HG02852 (cell line): ENCODE results near the gene CCS.
"Not testable (repeated sequence)": the region's sequence is repeated elsewhere in the genome, so short reads cannot be mapped to it uniquely, and the experiment has no call there.

ENCODE experiments used
- ATAC-seq: cut with Tn5 transposase; IDR thresholded peaks from one replicate; pipeline ENCODE4 v1.9.1; 2021; ENCODE audit warnings: mild to moderate bottlenecking, moderate library complexity; ENCODE audit not compliant: unreplicated experiment

Gene CCS

DNA sequence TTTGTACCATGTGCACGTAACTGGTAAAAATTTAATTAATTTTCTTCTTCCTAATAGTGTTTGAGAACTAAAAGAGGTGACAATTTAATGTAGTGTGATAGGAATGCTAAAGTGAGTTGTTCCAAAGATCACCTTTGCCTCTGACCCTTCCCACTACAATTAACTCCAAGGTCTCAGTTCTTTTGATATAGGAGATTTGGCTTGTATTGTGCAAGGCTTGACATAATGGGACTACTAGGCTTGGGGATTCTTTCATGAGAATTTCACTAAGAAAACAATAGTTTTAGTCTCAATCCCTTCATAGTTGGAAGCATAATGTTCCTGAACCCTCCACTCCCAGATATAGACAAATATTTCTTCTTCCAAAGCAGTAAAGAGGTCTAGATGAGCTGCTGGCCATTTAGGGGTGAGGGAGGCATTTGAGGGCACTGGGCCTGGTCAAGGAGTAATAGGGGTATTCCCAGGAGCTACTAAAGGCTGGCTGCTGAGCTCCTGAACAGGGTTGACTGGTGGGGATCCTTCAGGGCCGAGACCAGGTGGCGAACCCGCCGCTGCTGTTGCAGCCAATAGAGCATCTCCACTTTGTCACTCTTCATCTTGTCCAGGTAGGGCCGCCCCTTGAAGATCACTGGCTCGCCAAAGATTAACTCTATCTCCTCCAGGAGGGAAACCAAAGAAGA is 2.8 kb upstream of the CCS start:
- no peak for ATAC-seq

DNA sequence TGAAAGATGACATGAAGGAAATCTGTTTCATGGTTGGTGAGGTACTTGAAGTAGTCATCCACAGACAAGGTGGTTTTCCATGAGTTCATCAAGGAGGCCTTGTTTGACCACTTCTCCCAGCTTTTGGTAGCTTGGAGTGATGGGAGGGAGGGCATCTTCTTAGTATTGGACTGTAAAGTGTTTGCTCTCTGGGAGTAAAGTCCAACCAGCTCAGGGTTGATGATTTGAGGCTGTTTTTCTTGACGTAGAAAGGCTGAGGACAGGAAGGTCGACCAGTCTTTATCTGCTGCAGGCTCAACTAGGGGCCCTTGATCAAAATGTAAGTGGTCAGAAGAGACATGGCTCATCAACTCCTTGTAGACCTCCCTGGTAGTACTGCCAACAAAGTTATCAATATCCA is 1.8 kb upstream of the CCS start:
- ATAC-seq: no peak

DNA sequence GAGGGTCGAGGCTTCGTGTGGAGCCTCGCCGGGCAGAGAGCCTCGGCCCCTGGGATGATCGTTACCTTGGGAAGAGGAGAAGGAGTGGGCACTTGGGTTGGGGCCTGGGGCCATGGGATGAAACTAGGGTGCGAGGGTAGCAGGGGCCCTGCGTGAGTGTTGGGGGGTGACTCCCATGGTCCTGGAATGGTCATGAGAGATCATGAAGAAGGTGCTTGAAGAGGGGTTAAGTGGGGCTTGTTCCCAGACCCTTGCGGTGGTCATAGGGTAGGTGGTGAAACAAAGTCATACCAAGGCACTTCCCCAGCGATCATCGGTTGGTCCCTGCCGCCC is 284 bp downstream of the CCS start:
- ATAC-seq: no peak

DNA sequence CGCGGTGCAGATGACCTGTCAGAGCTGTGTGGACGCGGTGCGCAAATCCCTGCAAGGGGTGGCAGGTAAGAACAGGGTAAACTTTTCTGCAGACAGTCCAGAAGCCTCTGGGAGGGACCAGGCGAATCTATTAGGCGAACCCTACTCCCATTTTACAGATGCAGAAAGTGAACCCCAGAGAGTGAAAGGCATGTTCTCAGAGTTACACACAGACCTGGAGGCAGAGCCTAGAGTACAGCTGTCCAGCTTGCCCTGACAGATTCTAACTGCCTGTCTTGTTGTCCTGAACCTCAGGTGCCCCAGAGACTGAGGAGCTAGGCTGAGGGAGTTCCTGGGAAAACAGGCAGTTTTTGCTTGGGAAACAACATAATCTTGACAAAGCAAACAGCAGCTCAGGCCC is 665 bp downstream of the CCS start:
- no peak for ATAC-seq

DNA sequence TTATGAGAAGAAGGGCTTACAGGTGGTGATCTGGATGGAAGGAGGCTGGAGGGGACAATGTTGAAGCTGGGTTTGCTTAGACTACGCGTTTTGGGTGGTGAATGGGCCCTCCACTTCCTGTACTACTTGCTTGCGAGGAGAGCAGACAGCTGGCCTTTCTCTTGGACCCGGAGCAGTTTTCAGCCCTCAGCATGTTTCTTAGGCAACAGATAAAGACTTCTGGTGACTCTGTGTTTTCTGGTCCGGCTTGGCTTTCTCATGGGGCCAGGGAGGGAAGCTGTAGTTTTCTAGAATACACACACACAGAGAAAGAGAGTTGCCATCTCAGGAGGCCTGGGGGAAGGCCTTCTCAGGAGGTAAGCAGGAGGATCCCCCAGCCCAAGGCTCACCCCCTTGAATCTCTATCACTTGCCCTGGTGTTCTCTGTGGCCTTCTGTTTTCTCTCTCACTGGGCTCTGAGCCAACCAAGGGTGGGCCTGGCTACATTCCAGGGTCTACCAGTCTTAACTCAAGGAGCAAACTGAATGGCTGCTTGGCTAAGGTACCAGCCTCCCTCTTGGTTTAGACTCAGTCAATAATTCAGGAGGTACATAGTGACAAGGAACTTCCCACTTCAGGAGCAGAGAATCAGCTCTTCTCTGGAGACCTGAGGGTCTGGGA is 2.4 kb downstream of the CCS start:
- no peak for ATAC-seq

DNA sequence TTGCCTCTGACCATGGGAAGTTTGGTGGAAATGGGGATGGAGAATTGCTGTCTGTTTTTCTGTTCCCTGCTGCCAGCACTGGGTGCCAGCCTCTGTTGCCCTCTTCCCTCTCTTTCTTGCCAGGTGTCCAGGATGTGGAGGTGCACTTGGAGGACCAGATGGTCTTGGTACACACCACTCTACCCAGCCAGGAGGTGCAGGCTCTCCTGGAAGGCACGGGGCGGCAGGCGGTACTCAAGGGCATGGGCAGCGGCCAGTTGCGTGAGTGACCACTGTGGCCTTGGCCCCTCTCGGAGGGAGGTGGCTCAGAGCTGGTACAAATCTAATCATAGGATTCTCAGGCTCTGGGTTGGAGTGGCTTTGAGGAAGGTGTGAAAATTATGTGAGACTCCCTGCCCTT is 6.0 kb downstream of the CCS start:
- no peak for ATAC-seq

- ATAC-seq: no peak
Measured at GRCh38 chr11:66600219-66600618, 7.2 kb downstream of the CCS start.

DNA sequence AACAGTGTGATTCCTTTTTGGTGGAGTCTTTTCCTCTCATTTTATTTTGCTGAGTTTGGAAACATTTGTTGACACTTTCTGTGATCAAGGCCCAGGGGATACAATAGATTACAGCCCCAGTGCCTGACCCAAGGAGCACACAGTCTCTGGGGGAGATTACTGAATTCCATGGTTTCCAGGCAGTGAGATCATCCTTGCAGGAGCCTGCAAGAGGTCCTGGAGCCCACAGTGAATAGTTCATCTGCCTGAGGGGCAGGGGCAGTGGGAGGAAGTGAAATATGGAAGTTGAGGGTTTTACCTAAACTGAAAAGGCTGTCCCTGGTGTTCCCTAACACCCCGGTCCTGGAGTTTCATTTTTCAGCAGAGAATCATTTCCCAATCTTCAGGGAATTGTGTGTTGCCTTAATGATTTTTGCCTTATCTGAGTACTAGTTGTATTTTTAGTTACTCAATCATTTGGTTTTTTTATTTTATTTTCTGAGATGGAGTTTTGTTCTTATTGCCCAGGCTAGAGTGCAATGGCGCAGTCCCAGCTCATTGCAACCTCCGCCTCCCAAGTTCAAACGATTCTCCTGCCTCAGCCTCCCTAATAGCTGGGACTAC is 7.7 kb downstream of the CCS start:
- ATAC-seq: no peak

DNA sequence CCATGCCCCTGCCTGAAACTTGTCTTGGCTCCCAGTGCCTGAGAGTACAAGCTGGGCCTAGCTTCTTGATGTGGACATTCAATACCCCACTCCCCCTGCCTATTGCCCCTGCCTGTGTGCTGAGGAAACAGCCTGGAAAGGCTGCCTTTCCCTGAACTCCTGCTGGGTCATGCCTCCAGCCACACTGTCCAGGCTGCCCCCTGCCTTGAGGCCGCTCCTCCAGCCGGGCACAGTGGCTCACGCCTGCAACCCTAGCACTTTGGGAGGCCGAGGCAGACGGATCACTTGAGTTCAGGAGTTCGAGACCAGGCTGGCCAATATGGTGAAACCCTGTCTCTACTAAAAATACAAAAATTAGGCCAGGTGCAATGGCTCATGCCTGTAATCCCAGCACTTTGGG is 10.1 kb downstream of the CCS start:
- no peak for ATAC-seq

DNA sequence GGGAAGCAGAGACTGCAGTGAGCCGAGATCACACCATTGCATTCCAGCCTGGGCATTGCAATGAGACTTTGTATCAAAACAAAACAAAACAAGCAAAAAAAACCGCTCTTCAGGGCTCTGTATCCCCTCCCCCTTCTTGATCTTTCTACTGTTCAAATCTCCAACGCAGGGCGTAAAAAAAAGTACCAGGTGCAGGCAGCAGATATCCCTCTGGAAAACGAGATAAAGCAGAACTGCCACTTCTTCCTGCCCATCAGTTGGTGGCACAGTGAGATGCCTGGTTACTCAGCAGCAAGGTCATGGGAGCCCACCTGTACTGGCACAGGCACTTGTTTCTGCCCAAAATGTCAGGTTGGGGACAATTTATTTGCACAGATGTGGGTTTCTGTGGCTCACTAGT is 11.2 kb downstream of the CCS start:
- ATAC-seq: no peak

- ATAC-seq: not testable (repeated sequence)
Measured at GRCh38 chr11:66606608-66607007, 13.6 kb downstream of the CCS start.

- ATAC-seq: no peak
Measured at GRCh38 chr11:66607126-66607834, 14.3 kb downstream of the CCS start.

GRCh38 chr11:66609721-66610617 is 17.0 kb downstream of the CCS start:
- no peak for ATAC-seq

DNA sequence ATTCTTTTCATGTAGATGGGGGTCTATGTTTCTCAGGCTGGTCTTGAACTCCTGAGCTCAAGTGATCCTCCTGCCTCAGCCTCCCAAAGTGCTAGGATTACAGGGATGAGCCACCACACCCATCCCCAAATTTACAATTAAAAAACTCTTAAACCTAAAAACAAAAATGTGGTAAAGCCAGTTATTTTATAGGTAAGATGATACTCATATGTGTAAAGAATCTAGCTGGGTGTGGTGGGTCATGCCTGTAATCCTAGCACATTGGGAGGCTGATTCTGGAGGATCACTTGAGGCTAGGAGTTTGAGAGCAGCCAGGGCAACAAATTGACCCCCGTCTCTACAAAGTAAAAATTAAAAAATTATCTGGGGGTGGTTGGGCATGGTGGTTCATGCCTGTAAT is 19.5 kb downstream of the CCS start:
- ATAC-seq: no peak

- ATAC-seq: no peak
Measured at GRCh38 chr11:66614073-66614472, 21.1 kb downstream of the CCS start.

DNA sequence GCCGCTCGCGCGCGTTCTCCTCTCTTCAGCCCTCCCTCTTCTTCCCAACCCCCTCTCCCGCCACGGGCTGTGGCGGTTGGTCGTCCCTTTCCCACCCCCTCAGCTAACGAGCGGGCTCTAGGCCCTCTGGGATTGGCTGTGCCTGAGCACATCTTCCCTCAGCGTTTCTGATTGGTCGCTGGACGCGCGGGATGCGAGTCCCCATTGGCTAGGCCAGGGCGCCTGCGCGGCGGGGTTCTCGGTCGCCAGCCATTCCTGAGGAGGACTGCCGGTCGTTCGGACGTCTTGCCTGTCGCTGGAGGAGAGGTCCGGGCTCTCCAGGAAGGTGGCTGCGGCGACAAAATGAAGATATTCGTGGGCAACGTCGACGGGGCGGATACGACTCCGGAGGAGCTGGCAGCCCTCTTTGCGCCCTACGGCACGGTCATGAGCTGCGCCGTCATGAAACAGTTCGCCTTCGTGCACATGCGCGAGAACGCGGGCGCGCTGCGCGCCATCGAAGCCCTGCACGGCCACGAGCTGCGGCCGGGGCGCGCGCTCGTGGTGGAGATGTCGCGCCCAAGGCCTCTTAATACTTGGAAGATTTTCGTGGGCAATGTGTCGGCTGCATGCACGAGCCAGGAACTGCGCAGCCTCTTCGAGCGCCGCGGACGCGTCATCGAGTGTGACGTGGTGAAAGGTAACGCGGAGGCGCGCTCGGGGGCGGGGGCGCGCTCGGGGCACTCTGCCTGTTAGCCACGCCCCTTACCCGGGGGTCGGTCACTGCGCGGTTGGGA is 23.6 kb downstream of the CCS start, which contains the start of gene RBM14:
Gene RBM14, plus strand, starts transcription at position 252 of the 776 bp plus-strand sequence. Its CDS starts 91 bp downstream, at position 343.
- peak; percentile 89 for ATAC-seq

GRCh38 chr11:66617155-66617834 is 24.3 kb downstream of the CCS start:
- ATAC-seq: peak; percentile 13

- no peak for ATAC-seq
Measured at GRCh38 chr11:66619080-66619554, 26.1 kb downstream of the CCS start.

- ATAC-seq: no peak
Measured at GRCh38 chr11:66624450-66624849, 31.5 kb downstream of the CCS start.
